ENCODE data around the gene ZBTB7A.

ZBTB7A gene

DNA sequence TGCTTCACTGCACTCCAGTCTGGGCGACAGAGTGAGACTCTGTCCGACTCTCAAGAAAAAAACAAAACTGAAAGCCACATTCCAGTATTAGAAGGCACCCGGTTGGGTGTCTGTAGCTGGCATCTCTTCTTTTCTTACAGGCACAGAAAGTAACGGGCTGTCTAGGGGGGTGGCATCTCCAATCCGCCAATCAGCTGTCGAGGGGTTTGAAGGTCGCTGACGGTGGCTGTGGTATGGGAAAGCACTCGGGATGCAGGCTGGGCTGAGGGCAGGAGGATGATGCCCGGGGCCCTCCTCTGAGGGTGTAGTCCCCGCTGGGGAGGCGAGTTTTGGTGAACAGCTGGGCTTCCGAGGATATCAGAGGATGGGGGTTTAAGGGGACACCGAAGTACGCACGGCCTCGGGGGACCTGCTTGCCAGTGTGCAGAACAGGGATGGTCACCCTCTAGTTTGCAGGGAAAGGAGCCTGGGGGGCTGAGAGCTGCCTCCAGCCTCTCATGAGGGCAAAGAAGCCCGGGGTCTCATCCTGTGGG, 27.0 kb upstream of the ZBTB7A start:
- DNase-seq, result no peak

DNA sequence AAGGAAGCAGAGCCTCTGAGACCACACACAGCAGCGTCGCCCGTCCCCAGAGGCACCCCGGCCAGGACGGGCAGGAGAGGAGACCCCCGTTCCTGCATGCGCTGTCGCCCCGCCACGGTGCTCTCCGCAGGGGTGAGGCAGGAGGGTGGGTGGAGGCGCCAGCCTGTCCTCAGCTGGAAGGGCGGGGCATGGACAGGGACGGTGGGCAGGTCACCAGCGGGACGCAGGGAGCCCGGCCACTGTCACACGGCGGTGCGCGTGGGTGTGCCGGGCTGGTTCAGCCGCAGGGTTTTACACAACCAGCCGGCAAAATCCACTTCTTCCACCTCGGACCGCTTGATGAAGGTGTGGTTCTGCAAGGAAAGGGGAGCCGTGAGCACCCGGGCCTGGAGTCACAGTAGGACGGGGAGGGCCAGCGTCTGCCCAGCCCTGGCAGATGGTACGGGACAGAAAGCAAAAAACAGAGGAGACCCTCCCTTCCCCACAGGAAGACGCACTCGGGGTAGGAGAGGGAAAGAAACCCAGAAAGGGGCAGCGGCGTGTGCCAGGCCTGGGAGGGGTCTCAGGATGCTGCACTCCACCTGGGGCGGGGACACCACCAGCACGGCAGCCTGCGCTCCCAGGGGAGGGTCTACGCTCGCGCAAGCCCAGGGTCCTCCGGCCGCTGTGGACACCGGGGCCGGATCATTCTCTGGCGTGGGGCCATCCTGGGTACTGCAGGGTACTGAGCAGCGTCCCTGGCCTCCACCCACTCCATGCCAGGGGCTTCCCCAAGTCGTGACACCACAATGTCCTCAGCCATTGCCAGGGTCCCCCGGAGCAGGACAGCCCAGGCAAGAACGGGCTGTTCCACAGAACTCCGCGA, 23.9 kb upstream of the ZBTB7A start:
- DNase-seq, result no peak

DNA sequence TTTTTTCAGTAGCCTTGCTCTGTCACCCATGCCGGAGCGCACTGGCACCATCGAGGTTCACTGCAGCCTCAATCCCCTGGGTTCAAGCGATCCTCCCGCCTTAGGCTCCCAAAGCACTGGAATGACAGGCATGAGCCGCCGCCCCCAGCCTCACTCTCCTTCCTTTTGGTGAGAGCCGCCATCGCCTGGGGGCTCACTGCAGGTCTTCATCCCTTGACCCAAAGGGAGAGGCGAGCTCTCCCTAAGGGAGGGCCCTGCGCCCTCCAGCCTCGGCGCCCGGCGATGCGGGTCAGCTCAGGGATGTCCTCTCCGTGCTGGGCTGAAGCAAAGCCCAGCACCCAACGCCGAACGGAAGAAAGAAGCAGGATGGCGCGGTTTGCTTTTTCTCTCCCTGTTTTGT, 23.2 kb upstream of the ZBTB7A start:
- no peak for DNase-seq

DNA sequence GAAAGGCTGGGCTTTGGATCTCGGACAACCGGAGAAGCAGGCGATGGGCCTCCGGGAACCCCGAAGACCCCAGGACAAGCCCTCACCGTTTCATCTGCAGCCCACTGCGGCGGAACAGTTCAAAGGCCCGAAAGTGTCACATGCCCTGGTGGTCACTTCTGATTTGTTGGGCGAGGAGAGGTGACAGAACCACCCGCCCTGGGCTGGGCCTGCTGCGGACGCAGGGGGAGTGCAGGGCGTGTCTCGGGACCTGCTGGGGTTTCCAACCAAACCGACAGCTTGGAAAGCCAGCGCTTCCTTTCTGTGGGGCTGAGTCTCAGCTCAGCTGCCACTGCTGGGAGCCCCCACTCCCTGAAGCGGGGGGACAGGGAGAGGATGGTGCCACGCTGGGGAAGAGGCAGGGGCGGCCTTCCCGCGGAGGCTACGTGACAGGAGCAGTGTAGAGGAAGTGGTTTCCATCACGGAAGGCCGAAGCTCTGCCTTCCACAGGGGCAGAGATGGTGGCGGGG, 22.8 kb upstream of the ZBTB7A start:
- peak; percentile 49 to 60 for DNase-seq

DNA sequence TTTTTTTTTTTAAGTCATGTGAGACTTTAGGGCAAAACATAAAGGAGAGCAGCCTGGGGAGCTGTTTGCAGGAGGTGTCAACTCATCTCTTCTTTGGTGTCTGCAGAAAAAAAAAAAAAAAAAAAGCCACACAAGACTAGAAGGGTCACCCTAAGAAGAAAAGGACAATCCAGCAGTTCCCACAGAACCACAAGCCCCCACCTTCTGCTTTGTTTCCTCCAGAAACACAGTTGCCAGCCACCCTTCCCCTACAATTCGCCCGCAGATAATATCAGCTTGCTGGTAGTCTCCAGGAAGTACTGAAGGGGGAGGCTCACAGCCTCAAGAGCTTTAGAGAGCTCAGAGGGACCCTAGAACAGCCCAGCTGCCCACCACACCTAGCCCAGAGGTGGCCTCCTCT, 22.3 kb upstream of the ZBTB7A start:
- peak; percentile 27 to 30 for DNase-seq

DNA sequence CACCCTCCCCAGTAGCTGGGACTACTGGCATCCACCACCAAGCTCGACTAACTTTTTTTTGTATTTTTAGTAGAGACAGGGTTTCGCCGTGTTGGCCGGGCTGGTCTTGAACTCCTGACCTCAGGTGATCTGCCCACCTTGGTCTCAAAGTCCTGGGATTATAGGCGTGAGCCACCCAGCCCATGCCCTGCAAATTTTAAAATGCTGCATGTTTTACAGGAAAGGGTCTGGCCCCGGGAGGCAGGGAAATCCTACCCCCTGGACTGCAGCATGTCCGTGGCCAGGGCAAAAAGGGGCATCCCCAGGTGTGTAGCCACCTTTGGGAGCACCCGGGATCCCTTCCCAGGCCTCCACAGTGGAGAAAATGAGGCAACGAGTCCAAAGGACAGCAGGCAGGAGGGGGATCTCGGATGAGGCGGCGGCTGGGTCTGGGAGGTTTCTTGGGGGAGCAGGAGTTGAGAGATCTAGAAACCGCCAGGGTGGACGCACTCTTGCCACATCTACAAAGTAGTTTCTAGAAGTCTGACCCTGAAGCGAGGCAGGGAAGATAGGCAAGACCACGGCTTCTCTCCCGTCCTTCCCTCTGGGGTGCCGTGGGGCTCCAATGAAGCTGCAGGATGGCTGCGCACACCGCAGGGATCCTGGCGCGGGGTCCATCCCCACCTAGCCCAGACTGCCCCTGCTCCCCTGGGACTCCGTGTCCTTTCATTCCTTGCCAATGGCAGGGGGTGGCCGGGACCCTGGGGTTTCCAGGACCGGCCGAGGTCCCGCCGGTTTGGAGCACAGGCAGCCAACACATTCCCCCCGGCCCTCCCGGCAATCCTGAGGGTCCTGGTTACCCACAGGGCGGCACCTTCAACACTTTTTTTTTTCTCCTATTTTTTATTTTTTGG, 21.3 kb upstream of the ZBTB7A start:
- no peak for DNase-seq

DNA sequence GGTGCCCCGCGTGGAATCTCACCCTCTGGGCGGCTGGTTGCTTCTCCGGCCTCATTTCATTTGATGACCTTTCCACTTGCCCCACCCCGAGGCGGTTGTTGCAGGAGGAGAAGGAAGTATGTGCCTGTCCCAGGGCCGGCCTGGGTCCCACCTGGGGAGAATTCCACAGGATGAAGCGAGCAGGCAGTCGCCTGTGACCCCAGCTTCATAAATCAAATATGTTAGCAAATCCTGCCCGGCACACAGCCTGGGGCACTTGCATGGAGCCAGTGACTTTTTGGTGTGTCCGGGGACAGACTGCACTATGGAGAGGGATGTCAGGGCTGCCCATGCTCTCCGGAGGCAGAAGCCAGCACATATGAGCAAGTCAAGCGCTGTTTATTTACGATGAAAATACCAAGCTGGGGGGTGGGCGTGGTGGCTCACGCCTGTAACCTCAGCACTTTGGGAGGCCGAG, 19.7 kb upstream of the ZBTB7A start:
- DNase-seq, result no peak

DNA sequence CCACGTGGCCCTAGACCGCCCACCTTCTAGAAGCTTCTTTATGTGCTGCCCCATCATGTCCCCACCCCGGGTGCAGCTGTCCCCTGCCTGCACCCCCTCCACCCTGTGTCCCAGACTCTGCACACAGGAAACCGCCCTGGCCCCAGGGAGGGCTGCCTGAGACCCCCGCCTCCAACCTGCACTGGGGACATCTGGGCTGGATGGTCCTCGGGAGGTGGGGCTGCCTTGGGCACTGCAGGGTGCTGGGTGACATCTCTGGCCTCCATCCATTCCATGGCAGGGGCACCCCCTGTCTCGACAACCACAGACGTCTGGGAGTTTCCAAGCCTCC, 17.8 kb upstream of the ZBTB7A start:
- no peak for DNase-seq

DNA sequence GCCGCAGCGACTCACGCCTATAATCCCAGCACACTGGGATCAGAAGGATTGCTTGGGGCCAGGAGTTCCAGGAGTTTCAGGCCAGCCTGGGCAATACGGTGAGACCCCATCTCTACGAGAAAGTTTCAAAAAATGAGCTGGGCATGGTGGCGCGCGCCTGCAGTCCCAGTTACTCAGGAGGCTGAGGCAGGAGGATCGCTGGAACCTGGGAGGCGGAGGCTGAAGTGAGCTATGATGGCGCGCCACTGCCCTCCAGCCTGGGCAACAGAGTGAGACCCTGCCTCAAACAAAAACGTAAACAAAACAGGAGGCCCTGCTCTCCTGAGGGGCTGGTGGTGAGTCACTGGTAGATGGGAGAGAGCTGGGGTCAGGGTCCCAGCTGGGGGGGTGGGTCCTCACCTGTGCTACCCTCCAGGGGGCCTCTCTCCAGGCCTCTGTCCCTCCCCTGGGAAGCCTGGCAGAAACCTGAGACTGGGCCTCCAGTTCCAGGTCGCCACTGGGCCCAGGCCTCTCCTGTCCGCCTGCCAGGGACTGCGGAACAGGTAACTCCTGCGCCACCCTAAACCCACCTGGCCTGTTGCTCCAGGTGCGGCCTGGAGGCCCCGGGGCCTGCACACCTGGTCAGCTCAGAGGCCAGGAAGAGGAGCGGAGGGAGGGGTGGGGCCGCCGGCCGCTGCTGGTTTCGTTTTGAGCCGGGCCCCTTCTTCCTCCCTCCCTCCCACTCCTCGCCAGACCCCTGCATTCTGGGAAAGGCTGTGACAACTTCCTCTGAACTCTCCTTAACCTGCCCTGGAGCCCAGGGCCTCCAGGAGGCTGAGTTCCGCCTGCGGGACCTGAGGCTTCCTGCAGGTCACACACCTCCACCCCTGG, 17.2 kb upstream of the ZBTB7A start:
- DNase-seq, result no peak

DNA sequence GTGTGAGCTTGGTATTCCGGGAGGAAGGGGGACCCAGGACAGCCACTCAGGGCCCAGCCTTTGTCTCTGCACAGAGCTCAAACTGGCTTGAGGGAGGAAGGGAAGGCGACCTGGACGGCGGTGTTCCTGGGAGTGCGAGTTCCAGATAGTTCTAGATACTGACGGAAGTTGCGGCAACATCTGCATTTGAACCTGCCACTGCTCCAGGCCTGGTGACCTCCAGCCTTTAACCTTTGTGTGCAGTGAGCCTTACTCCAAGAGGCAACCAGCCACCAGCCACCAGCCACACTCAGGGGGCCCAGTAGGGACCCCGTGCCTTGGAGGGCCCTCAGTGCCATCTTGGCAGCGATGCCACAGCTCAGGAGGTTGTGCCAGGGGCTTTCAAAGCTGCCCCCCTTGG, 15.5 kb upstream of the ZBTB7A start:
- DNase-seq, result no peak

DNA sequence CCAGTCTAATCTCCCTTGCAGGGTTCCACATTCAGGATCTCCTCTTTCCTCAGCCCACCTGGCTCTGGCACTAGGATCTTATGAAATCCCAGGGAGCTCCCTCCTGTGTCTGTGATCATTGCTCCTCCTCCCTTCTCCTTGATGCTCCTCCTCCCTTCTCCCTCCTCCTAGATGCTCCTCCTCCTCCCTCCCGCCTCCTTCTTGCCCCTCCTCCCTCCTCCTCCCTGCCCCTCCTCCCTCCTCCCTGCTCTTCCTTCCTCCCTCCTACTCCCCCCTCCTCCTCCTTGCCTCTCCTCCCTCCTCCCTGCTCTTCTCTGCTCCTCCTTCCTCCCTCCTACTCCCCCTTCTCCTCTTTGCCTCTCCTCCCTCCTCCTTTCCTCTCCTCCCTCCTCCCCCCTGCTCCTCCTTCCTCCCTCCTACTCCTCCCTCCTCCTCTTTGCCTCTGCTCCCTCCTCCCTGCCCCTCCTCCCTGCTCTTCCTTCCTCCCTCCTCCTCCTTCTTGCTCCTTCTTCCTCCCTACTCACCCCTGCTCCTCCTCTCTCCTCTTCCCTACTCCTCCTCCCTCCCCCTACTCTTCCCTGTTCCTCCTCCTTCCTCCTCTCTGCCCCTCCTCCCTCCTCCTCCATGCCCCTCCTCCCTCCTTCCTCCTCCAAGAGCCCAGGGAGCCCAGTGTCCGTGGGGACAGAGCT, 14.9 kb upstream of the ZBTB7A start:
- no peak for DNase-seq

DNA sequence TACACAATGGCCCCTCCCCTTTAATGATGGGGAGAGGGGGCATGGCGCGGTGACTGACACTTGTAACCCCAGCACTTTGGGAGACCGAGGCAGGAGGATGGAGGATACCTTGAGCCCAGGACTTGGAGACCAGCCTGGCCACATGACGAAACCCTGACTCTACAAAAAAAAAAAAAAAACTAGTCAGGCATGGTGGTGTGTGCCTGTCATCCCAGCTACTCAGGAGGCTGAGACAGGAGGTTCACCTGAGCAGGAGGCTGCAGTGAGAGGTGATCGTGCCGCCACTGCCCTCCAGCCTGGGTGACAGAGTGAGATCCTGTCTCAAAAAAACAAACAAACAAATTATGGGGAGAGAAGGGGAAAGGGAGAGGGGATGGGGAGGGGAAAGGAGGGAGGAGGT, 13.8 kb upstream of the ZBTB7A start:
- no peak for DNase-seq

DNA sequence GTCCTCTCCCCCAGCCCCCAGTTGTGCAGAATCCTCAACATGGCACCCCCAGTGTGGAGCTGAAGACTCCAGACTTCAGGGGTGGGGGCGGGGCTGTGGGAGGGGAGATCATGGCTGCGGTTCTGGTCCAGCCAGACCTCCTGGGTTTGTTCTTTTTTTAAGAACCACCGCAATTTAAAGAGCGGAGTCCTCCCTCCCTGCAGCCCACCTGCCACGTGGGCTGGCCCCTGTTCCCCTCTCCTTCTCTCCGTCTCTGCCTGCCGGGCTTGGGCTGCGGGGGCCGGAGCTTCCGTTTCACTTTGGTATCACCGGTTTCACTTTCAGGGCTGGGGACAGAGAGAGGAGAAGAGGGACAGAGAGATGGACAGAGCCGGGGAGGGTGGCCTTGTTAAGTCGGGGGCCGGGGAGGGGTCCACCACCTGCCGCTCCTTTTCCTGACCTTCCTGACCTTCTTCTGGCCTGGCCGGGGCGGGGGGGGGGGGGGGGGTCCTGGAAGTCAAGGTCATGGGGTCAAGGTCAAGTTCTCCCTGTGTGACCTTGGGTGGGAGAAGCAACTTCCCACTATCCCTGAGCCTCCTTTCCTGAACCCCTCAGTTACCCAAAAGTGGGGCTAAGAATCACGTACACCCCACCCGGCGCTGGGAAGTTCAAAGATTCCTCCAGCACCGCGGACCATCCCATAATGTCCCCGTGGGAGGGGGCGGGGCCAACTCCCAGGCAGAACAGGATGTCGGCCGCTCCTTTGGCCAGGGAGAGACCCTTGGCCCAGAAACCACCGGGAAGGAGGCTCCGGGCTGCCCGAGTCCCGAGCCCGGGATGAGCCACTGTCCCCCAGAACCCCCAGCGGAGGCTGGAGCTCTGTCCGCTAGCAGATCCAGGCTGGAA, 11.3 kb upstream of the ZBTB7A start:
- peak; percentile 58 to 64 for DNase-seq

DNA sequence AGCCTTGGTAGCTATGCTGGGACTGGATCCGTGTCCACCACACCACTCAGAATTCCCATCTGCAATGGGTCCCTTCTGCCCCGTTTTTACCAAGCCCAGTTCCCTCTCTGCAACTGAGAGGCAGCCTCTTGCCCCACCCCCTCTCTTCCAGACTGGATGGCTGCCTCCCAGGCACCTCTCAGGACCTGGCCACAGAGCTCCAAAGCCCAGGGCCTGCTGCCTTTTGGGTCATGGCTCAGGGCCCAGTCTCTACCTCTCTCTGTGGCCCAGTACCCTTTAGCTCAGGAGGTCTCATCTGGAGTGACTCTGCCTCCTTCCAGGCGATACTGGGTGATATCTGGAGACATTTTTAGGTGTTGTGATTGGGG, 10.3 kb upstream of the ZBTB7A start:
- DNase-seq, result no peak

DNA sequence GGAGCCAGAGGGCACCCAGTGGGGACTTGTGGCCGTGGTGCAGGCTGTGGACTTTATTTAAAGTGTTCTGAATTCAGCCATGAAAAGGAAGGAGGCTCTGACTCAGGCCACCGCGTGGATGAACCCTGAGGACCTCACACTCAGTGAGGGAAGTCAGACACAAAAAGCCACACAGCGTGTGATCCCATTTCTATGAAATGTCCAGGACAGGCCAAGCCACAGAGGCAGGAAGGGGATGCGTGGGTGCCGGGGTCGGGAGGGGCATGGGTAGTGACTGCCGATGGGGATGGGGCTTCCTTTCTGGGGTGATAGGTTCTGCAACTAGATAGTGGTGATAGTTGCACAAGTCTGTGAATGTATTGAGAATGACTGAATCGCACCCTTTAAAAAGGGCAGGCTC, 8.7 kb upstream of the ZBTB7A start:
- DNase-seq, result no peak

DNA sequence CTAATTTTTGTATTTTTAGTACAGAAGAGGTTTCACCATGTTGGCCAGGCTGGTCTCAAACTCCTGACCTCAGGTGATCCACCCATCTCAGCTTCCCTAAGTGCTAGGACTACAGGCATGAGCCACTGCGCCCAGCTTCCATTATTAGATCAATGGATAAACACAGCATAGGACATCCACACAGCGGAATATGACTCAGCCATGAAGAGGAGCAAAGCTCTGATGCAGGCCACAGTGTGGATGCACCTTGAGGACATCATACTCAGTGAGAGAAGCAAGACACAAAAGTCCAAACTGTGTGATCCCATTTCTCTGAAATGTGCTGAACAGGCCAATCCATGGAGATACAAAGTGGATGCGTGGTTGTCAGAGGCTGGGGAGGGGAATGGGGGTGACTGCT, 4.9 kb upstream of the ZBTB7A start:
- no peak for DNase-seq

DNA sequence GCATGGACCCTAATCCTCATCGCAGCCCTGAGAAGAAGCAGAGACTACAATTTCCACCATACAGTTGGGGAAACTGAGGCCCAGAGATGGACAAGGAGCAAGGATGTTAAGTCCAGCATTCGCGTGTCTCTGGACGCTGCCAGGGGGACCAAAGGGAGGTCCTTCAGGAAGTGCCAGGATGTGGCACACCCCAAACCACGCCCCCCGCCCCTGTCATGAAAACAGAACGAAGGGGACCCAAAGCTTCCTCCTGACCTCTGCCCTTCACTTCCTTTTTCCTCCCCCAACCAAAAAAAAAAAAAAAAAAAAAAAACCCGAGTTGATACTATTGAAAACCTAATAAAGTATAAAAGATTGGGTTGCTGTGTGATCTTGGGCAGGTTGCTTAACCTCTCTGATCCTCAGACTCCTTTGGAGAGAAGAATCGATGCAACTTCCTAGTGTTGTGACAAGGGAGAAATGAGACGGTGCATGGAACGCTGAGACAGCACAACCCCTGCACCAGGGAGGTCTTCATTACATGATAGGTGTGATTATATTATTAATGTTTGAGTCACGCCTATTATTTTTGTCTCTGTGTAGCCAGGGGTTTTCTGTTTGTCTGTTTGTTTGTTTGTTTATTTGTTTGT, 2.7 kb upstream of the ZBTB7A start:
- peak; percentile 63 to 67 for DNase-seq

DNA sequence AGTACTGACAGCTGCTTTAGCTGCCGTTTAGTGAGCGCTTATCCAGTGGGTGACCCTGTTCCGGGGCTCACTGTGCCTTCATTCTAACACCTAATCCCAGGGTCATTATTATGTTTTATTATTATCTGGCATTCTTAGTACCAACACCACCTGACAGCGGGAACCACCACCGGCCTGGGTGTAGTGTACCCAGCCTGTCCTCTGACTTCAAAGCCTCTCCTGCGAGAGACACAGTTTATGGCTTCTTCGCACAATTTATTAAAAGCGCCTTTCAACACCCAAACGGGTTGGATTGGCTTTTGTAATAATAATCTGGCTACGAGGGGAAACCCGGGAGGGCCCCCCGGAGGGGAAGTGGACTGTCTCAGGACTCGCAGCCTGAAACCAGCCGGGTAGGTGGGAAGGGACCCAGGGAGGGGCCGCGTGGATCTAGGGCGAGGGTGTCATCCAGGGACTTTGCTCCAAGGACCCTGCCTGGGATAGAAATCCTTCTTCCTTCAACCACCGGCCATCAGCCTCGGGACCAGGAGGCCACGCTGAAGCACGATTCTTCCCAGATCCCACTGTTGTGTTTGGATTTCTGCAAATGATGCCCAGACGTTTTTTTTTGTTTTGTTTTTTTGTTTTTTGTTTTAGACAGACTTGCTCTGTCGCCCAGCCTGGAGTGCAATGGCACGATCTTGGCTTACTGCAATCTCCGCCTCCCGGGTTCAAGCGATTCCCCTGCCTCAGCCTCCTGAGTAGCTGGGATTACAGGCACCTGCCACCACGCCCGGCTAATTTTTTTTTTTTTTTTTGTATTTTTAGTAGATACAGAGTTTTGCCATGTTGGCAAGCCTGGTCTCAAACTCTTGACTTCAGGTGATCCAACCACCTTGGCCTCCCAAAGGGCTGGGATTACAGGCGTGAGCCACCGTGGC, 1.6 kb upstream of the ZBTB7A start:
- DNase-seq, result no peak

DNA sequence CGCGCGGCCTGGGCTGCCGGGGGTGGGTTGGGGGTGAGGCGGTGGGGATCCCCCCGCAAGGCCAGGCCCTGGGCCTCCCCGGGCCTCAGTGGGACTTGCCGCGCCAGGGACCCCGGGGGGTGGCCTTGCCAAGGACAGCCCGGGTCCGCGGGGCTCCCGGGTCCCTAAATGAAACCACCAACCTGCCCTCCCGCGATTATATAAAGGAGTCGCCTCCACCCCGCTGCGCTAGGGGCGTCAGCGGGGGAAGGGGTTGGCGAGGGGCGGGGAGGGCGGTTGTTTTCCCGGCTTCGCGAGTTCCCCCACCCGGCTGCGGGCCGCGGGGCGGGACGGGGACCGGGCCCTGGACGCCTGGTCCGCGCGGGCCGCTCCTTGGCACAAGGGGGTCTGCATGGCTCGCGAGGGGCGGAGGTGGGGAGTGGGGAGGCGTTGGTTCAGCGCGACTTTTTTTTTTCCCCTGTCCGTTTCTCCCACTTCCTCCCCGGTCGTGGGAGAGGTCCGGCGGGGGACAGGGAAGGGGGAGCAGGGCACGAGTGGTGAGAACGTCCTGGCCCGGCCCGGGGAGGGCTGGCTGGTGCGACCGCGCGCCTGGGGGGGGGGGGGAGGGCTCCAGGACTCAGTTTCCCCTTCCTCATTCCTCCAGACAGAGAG, 822 bp upstream of the ZBTB7A start:
- no peak for DNase-seq
